K562 (cell line): ENCODE data around the gene ZDHHC18. TPM values are rescaled to one million over a fixed set of nuclear protein-coding genes. Genes with fewer than 3 reads are reported as not detected.

ENCODE experiments used
- GTF2E2 ChIP-seq: fragments of 200-800 bp; sonication (Bioruptor generic); IDR thresholded peaks from 2 replicates; pipeline ENCODE4 v1.6.1; 2016; ENCODE audit warnings: missing genetic modification characterization, missing compliant biosample characterization
- HINFP ChIP-seq: fragments of 450-650 bp; conservative IDR thresholded peaks from 2 replicates; pipeline ENCODE4 v1.6.1; 2016; ENCODE audit warnings: missing genetic modification characterization, low read depth, mild to moderate bottlenecking, control low read depth, missing compliant biosample characterization
- KLF10 ChIP-seq: fragments of 250-450 bp; sonication (Bioruptor Pico); IDR thresholded peaks from 2 replicates; pipeline ENCODE4 v1.6.1; 2021; ENCODE audit warnings: matching md5 sums
- MBD2 ChIP-seq: sonication (generic); IDR thresholded peaks from 2 replicates; pipeline ENCODE4 v1.6.1; 2016; ENCODE audit warnings: low read depth, borderline replicate concordance
- NCOR1 ChIP-seq: fragments of 450-650 bp; IDR thresholded peaks from 2 replicates; pipeline ENCODE4 v1.6.1; 2016; ENCODE audit warnings: mild to moderate bottlenecking, moderate library complexity
- NR2F6 ChIP-seq: fragments of 450-650 bp; formaldehyde crosslinking; IDR thresholded peaks from 2 replicates; pipeline ENCODE4 v1.4.0; 2020; ENCODE audit warnings: mild to moderate bottlenecking
- POLR2B ChIP-seq: fragments of 450-650 bp; IDR thresholded peaks from 2 replicates; pipeline ENCODE4 v1.6.1; 2018; ENCODE audit warnings: low read depth; ENCODE audit not compliant: partially characterized antibody
- RAD21 ChIP-seq, 2 experiments: fragments of 250-450 bp in 1 of 2; fragments of 450-650 bp in 1 of 2; sonication (Bioruptor Pico) in 1 of 2; formaldehyde crosslinking in 1 of 2; IDR thresholded peaks in 1 of 2; conservative IDR thresholded peaks in 1 of 2; 2 replicates each; pipeline versions ENCODE4 v1.4.0 to v1.8.0; 2020 to 2022; ENCODE audit warnings: mild to moderate bottlenecking in 2 of 2, moderate library complexity in 1 of 2
- SMAD4 ChIP-seq: fragments of 250-450 bp; sonication (Bioruptor Pico); conservative IDR thresholded peaks from 2 replicates; pipeline ENCODE4 v1.8.0; 2021; ENCODE audit warnings: inconsistent platforms, mild to moderate bottlenecking, moderate library complexity
- SMARCE1 ChIP-seq: fragments of 450-650 bp; IDR thresholded peaks from 2 replicates; pipeline ENCODE4 v1.7.1; 2016; ENCODE audit warnings: mild to moderate bottlenecking
- ZBED1 ChIP-seq: IDR thresholded peaks from 2 replicates; pipeline ENCODE4 v1.6.1; 2014
- ZBTB11 ChIP-seq, 3 experiments: fragments of 200-800 bp in 1 of 3; fragments of 250-450 bp in 1 of 3; fragments of 450-650 bp in 1 of 3; sonication (Bioruptor Pico) in 1 of 3; sonication (Bioruptor generic) in 1 of 3; formaldehyde crosslinking in 1 of 3; IDR thresholded peaks; 2 replicates each; pipeline versions ENCODE4 v1.6.1 to v1.8.0; 2016 to 2022; ENCODE audit warnings: mild to moderate bottlenecking in 2 of 3, missing genetic modification characterization in 2 of 3, missing compliant biosample characterization in 1 of 3, moderate library complexity in 1 of 3
- ZBTB26 ChIP-seq: fragments of 450-650 bp; formaldehyde crosslinking; IDR thresholded peaks from 2 replicates; pipeline ENCODE4 v1.4.0; 2022; ENCODE audit warnings: missing genetic modification characterization
- ZNF584 ChIP-seq: fragments of 200-800 bp; sonication (Bioruptor generic); IDR thresholded peaks from 2 replicates; pipeline ENCODE4 v1.6.1; 2016; ENCODE audit warnings: low read depth, mild to moderate bottlenecking, missing genetic modification characterization, missing compliant biosample characterization
- polyA plus RNA-seq, 8 experiments: library from polyadenylated mRNA; depleted of rRNA in 4 of 8; stranded (reverse) in 5 of 8; unstranded in 3 of 8; fragments of >200 nt; fragmentation: Nextera tagmentation in 2 of 8; fragmentation: Illumina TruSeq in 1 of 8; extraction: Ambion mirVana in 2 of 8; extraction: Trizol in 1 of 8; gene quantifications; 2 replicates each; pipeline versions ENCODE4 v1.2.1 to v1.2.3, GENCODE V29; 2011 to 2014; ENCODE audit warnings: inconsistent platforms in 1 of 8, missing spikeins in 1 of 8
- total RNA-seq, 7 experiments: library from RNA; depleted of rRNA in 6 of 7; stranded (reverse); fragments of >200 nt in 6 of 7; fragmentation: Illumina TruSeq in 2 of 7; extraction: Trizol in 2 of 7; gene quantifications; 2 replicates each; pipeline versions ENCODE4 v1.2.1 to v1.2.3, GENCODE V29; 2011 to 2021; ENCODE audit warnings: low replicate concordance in 1 of 7
- TF ChIP-seq, protein P1 (sequence below): fragments of 250-450 bp; sonication (Bioruptor Pico); IDR thresholded peaks from 2 replicates; pipeline ENCODE4 v1.6.1; 2021; ENCODE audit warnings: mild to moderate bottlenecking
- TF ChIP-seq, protein P2 (sequence below): sonication (generic); formaldehyde crosslinking; IDR thresholded peaks from 2 replicates; pipeline ENCODE4 v1.8.0; 2022; ENCODE audit warnings: mild to moderate bottlenecking, missing genetic modification reagents

Gene ZDHHC18
- total and polyA plus RNA-seq, 9 of the 15 experiments (the other 6 are each of a cell fraction or from before 2014, with no cell fraction given) = 0.42 to 35.6 (median 15.8) TPM

DNA sequence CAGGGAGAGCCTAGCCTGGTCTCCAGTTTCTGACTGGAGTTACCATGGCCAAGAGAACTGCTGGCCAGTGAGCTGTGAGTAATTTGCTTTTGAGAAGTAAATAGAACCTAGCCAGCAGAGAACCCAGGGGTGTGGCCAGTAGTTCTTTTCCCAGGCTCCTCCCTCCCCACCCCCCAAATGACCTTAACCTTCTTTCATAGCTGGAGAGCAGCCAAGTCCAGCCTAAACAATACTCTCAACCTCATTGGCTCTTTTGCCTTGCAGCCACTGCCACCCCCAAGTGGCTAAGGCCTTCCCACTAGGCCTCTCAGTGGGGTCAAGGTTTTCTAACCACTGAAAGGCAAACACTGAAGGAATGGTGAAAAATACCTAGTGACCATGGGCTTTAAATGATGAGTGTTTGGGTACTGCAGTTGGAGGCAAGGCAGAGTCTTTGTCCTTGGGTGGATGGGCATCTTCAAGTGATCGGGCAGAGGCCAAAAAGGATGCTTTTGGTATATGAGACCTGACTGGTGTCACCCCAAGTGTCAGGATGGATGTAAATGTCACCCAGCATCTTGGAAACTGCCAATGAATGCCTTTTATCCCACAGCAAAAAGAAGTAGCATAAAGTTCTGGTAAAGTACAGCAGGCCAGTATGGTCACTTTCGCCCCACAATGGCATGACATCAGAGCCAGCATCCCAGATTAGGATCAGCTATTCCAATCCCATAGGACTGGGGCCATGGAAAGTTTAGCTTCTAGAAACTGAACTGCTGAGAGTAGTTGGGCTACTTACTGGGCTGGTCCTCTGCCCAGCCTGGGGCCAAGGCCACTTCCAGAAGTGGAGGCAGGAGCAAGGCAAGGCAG is 42.2 kb upstream of the ZDHHC18 start (continued):
- TF ChIP-seq ZBTB11 (CRISPR knock-in tag; IDR thresholded peaks at IDR 0.05) = peak in 1 of 3 experiments; percentile 60; a peak in 1 of 6 replicates
- no peak; the same call in 1 of the 2 replicates for TF ChIP-seq MBD2
- 0 out of 2 replicates have a peak, but pooled peaks have one; percentile 20 for TF ChIP-seq SMARCE1
- TF ChIP-seq ZNF584 (CRISPR knock-in tag) = 0 out of 2 replicates have a peak, but pooled peaks have one; percentile 11
- TF ChIP-seq GTF2E2 = no peak
- TF ChIP-seq ZBED1 = no peak
- TF ChIP-seq, protein P1, sequence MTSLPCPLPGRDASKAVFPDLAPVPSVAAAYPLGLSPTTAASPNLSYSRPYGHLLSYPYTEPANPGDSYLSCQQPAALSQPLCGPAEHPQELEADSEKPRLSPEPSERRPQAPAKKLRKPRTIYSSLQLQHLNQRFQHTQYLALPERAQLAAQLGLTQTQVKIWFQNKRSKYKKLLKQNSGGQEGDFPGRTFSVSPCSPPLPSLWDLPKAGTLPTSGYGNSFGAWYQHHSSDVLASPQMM (CRISPR knock-in tag) = no peak
- TF ChIP-seq HINFP = no peak
- TF ChIP-seq SMAD4 (CRISPR knock-in tag) = 0 out of 2 replicates have a peak, but pooled peaks have one; percentile 27
- TF ChIP-seq POLR2B = no peak
- TF ChIP-seq, protein P2, sequence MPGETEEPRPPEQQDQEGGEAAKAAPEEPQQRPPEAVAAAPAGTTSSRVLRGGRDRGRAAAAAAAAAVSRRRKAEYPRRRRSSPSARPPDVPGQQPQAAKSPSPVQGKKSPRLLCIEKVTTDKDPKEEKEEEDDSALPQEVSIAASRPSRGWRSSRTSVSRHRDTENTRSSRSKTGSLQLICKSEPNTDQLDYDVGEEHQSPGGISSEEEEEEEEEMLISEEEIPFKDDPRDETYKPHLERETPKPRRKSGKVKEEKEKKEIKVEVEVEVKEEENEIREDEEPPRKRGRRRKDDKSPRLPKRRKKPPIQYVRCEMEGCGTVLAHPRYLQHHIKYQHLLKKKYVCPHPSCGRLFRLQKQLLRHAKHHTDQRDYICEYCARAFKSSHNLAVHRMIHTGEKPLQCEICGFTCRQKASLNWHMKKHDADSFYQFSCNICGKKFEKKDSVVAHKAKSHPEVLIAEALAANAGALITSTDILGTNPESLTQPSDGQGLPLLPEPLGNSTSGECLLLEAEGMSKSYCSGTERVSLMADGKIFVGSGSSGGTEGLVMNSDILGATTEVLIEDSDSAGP (CRISPR knock-in tag) = peak; percentile 38; the same call in 1 of the 2 replicates
- no peak for TF ChIP-seq KLF10
- no peak for TF ChIP-seq ZBTB26
- peak; percentile 38; the same call in 1 of the 2 replicates for TF ChIP-seq NCOR1
- TF ChIP-seq NR2F6 = peak; percentile 72; the same call in 1 of the 2 replicates
- peak in 1 of 2 experiments; percentile 12; a peak in 2 of 4 replicates for TF ChIP-seq RAD21 (CRISPR knock-in tag; conservative IDR thresholded peaks at IDR 0.05 in 1 of 2, IDR thresholded peaks at IDR 0.05 in 1 of 2)
